Neural progenitor cell (in vitro differentiated cells): ENCODE measurements around the gene MAP3K4. TPM values are rescaled to one million over a fixed set of nuclear protein-coding genes. Genes with fewer than 3 reads are reported as not detected.

Experiments used
- DNase-seq: peaks from one replicate; pipeline ENCODE4 v3.0.0-alpha.2; 2016; ENCODE audit warnings: low spot score
- H2AFZ ChIP-seq: fragments of 200-600 bp; sonication (generic); replicated peaks from 2 replicates; pipeline ENCODE4 v1.6.1; 2016; ENCODE audit warnings: antibody characterized with exemption
- H3F3A ChIP-seq: fragments of 200-600 bp; sonication (generic); 2 replicates; pipeline ENCODE4 v1.6.1; 2016; ENCODE audit warnings: antibody characterized with exemption, low read depth
- H3K27ac ChIP-seq: fragments of 200-600 bp; sonication (generic); 2 replicates; pipeline ENCODE4 v1.5.1; 2016; ENCODE audit warnings: mild to moderate bottlenecking
- H3K27me3 ChIP-seq: fragments of 200-600 bp; sonication (generic); 2 replicates; pipeline ENCODE4 v1.6.1; 2016; ENCODE audit warnings: mild to moderate bottlenecking, moderate library complexity
- H3K36me3 ChIP-seq: fragments of 200-600 bp; sonication (generic); 2 replicates; pipeline ENCODE4 v1.5.1; 2016
- H3K4me1 ChIP-seq: fragments of 200-600 bp; sonication (generic); 2 replicates; pipeline ENCODE4 v1.6.1; 2016; ENCODE audit warnings: mixed run types
- H3K4me2 ChIP-seq: fragments of 200-600 bp; sonication (generic); 2 replicates; pipeline ENCODE4 v1.6.1; 2016
- H3K4me3 ChIP-seq: fragments of 200-600 bp; sonication (generic); 2 replicates; pipeline ENCODE4 v1.5.1; 2016
- H3K79me2 ChIP-seq: fragments of 200-600 bp; sonication (generic); 2 replicates; pipeline ENCODE4 v1.6.1; 2016; ENCODE audit warnings: low read depth
- H3K9ac ChIP-seq: fragments of 200-600 bp; sonication (generic); 2 replicates; pipeline ENCODE4 v1.6.1; 2016
- H3K9me3 ChIP-seq: fragments of 200-600 bp; sonication (generic); 2 replicates; pipeline ENCODE4 v1.5.1; 2016; ENCODE audit warnings: low read depth
- H4K20me1 ChIP-seq: fragments of 200-600 bp; sonication (generic); 2 replicates; pipeline ENCODE4 v1.6.1; 2016; ENCODE audit warnings: low read depth
- H3K27ac Mint-ChIP-seq: 3 replicates; pipeline ENCODE4 v1.8.0; 2021; ENCODE audit warnings: mixed read lengths
- H3K27me3 Mint-ChIP-seq: 2 replicates; pipeline ENCODE4 v1.8.0; 2022; ENCODE audit warnings: low read depth, mild to moderate bottlenecking, inconsistent platforms, moderate library complexity, mixed read lengths; ENCODE audit not compliant: insufficient read depth
- H3K36me3 Mint-ChIP-seq: 3 replicates; pipeline ENCODE4 v1.8.0; 2021; ENCODE audit warnings: mixed read lengths
- H3K4me1 Mint-ChIP-seq: 3 replicates; pipeline ENCODE4 v1.8.0; 2021; ENCODE audit warnings: mixed read lengths
- H3K4me3 Mint-ChIP-seq: 3 replicates; pipeline ENCODE4 v1.8.0; 2021; ENCODE audit warnings: mild to moderate bottlenecking, moderate library complexity, mixed read lengths
- H3K9me3 Mint-ChIP-seq: 3 replicates; pipeline ENCODE4 v1.8.0; 2020; ENCODE audit warnings: mixed read lengths
- EZH2 ChIP-seq: fragments of 200-600 bp; sonication (generic); IDR thresholded peaks from 2 replicates; pipeline ENCODE4 v1.6.1; 2017; ENCODE audit warnings: antibody characterized with exemption, mild to moderate bottlenecking, moderate library complexity
- EZH2phosphoT487 ChIP-seq: fragments of 200-600 bp; sonication (generic); IDR thresholded peaks from 2 replicates; pipeline ENCODE4 v1.6.1; 2017; ENCODE audit warnings: antibody characterized with exemption
- total RNA-seq: library from RNA; depleted of rRNA; stranded (reverse); fragments of >200 nt; gene quantifications from 2 replicates; pipeline ENCODE4 v1.2.3, GENCODE V29; 2015; ENCODE audit warnings: low replicate concordance
- TF ChIP-seq, protein P1 (sequence below): fragments of 200-600 bp; sonication (generic); IDR thresholded peaks from 2 replicates; pipeline ENCODE4 v1.5.1; 2017; ENCODE audit warnings: antibody characterized with exemption, mild to moderate bottlenecking

MAP3K4 gene
- total RNA-seq, 1 donor from 2014 or later = 59.6 TPM

GRCh38 chr6:161154796-161155335, 163.3 kb downstream of the MAP3K4 start:
- H3K36me3 Mint-ChIP-seq = peaks cover 30% of the 10 kb centered on the region
- Histone ChIP-seq H3K4me1 (no peaks in the 10 kb centered on the region), H3K4me3 (no peak overlapping the region), H3F3A (no peaks in the 10 kb centered on the region), H3K79me2 (no peaks in the 10 kb centered on the region), H3K27ac (no peak overlapping the region), H3K9ac (no peak overlapping the region), H3K9me3 (no peaks in the 10 kb centered on the region), H3K36me3 (no peaks in the 10 kb centered on the region), H2AFZ (no peak overlapping the region), H4K20me1 (no peaks in the 10 kb centered on the region), H3K4me2 (no peak overlapping the region), H3K27me3 (no peaks in the 10 kb centered on the region)
- no peak for DNase-seq
- no peak overlapping the region for H3K4me3 Mint-ChIP-seq
- no peaks in the 10 kb centered on the region for H3K27me3 Mint-ChIP-seq
- TF ChIP-seq EZH2phosphoT487 (no peak), EZH2 (no peak)
- TF ChIP-seq, protein P1, sequence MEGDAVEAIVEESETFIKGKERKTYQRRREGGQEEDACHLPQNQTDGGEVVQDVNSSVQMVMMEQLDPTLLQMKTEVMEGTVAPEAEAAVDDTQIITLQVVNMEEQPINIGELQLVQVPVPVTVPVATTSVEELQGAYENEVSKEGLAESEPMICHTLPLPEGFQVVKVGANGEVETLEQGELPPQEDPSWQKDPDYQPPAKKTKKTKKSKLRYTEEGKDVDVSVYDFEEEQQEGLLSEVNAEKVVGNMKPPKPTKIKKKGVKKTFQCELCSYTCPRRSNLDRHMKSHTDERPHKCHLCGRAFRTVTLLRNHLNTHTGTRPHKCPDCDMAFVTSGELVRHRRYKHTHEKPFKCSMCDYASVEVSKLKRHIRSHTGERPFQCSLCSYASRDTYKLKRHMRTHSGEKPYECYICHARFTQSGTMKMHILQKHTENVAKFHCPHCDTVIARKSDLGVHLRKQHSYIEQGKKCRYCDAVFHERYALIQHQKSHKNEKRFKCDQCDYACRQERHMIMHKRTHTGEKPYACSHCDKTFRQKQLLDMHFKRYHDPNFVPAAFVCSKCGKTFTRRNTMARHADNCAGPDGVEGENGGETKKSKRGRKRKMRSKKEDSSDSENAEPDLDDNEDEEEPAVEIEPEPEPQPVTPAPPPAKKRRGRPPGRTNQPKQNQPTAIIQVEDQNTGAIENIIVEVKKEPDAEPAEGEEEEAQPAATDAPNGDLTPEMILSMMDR = no peak
- H3K4me1 Mint-ChIP-seq = no peaks in the 10 kb centered on the region
- no peak overlapping the region for H3K27ac Mint-ChIP-seq
- no peaks in the 10 kb centered on the region for H3K9me3 Mint-ChIP-seq

DNA sequence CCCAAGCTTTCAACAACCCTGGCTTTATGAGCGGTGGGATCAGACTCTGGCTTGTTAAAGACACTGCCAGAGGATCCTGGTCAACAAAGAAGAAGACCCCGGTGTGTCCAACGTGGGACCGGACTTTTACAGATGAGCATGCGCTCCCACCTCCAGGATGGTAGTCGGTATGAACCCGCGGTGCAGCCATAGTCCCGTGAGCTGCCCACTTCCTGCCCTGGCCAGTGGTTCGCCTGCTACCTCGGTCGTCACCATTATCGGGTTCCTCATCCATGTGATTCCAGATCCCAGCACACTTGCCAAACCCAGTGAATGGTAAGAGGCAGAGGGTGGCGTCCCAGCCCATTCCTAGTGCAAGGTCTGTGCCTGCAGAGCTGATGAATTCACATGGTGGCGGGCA, 169.6 kb downstream of the MAP3K4 start:
- no peak for DNase-seq
- Histone ChIP-seq H3K27ac (no peak overlapping the region), H3F3A (no peaks in the 10 kb centered on the region), H3K4me1 (peaks cover 6% of the 10 kb centered on the region), H3K9ac (no peak overlapping the region), H3K4me2 (no peak overlapping the region), H3K36me3 (no peaks in the 10 kb centered on the region), H4K20me1 (peaks cover 15% of the 10 kb centered on the region), H3K27me3 (no peaks in the 10 kb centered on the region), H3K9me3 (no peaks in the 10 kb centered on the region), H2AFZ (no peak overlapping the region), H3K79me2 (no peaks in the 10 kb centered on the region), H3K4me3 (no peak overlapping the region)
- no peak for TF ChIP-seq EZH2phosphoT487
- TF ChIP-seq, protein P1 = no peak
- TF ChIP-seq EZH2 = no peak
- H3K9me3 Mint-ChIP-seq = no peaks in the 10 kb centered on the region
- no peak overlapping the region for H3K27ac Mint-ChIP-seq
- H3K27me3 Mint-ChIP-seq = no peaks in the 10 kb centered on the region
- H3K4me3 Mint-ChIP-seq = no peak overlapping the region
- H3K36me3 Mint-ChIP-seq = peaks cover 55% of the 10 kb centered on the region
- H3K4me1 Mint-ChIP-seq = peaks cover 8% of the 10 kb centered on the region

GRCh38 chr6:161161889-161162624, 170.5 kb downstream of the MAP3K4 start:
- DNase-seq = no peak
- peaks cover 56% of the 10 kb centered on the region for H3K36me3 Mint-ChIP-seq

More at GRCh38 chr6:161161889-161162624, 170.5 kb downstream of the MAP3K4 start:
- no peak overlapping the region for H3K4me3 ChIP-seq
- peak overlapping the region; percentile 76 for H3K27ac Mint-ChIP-seq
- H3F3A ChIP-seq = peaks cover 6% of the 10 kb centered on the region
- peaks cover 24% of the 10 kb centered on the region for H4K20me1 ChIP-seq
- H3K9ac ChIP-seq = no peak overlapping the region
- H3K79me2 ChIP-seq = no peaks in the 10 kb centered on the region
- no peak overlapping the region for H3K27ac ChIP-seq
- H3K9me3 ChIP-seq = no peaks in the 10 kb centered on the region
- no peaks in the 10 kb centered on the region for H3K36me3 ChIP-seq
- no peak overlapping the region for H3K4me2 ChIP-seq
- no peaks in the 10 kb centered on the region for H3K27me3 Mint-ChIP-seq
- H3K27me3 ChIP-seq = no peaks in the 10 kb centered on the region
- peaks cover 13% of the 10 kb centered on the region for H3K4me1 ChIP-seq
- TF ChIP-seq EZH2phosphoT487 (no peak), EZH2 (no peak)
- TF ChIP-seq, protein P1 = no peak
- H3K4me3 Mint-ChIP-seq = no peak overlapping the region
- H3K9me3 Mint-ChIP-seq = no peaks in the 10 kb centered on the region
- peaks cover 15% of the 10 kb centered on the region for H3K4me1 Mint-ChIP-seq
- H2AFZ ChIP-seq = no peak overlapping the region
